Endothelial cell of hepatic sinusoid (primary cell): ENCODE results near the gene RPUSD1.
"Not testable (repeated sequence)": the region's sequence is repeated elsewhere in the genome, so short reads cannot be mapped to it uniquely, and the experiment has no call there.

Experiments used
- in situ Hi-C: cut with HindIII; loops from 2 replicates; pipeline ENCODE4 v1.10.0; 2017; ENCODE audit warnings: low sequenced_read_pairs

RPUSD1 gene

GRCh38 chr16:785563-786535 lies 2.3 kb downstream of the RPUSD1 start:
- in situ Hi-C loops: no loop called here

- in situ Hi-C loops: no loop called here
Observed at GRCh38 chr16:784431-784830, 3.8 kb downstream of the RPUSD1 start.

GRCh38 chr16:783404-784161 lies 4.6 kb downstream of the RPUSD1 start:
- in situ Hi-C loops: no loop called here

- in situ Hi-C loops: no loop called here
Observed at GRCh38 chr16:782766-783403, 5.3 kb downstream of the RPUSD1 start.

GRCh38 chr16:782258-782657 lies 5.9 kb downstream of the RPUSD1 start:
- in situ Hi-C loops: no loop called here

GRCh38 chr16:781346-782010 lies 6.7 kb downstream of the RPUSD1 start:
- in situ Hi-C loops: no loop called here

- in situ Hi-C loops: no loop called here
Observed at GRCh38 chr16:780296-780695, 7.9 kb downstream of the RPUSD1 start.

GRCh38 chr16:779561-779960 lies 8.6 kb downstream of the RPUSD1 start:
- in situ Hi-C loops: no loop called here

- in situ Hi-C loops: no loop called here
Observed at GRCh38 chr16:778909-779527, 9.2 kb downstream of the RPUSD1 start.

GRCh38 chr16:778447-778846 lies 9.7 kb downstream of the RPUSD1 start:
- in situ Hi-C loops: no loop called here

GRCh38 chr16:777826-778225 lies 10.4 kb downstream of the RPUSD1 start:
- in situ Hi-C loops: no loop called here

GRCh38 chr16:776824-777223 lies 11.4 kb downstream of the RPUSD1 start:
- in situ Hi-C loops: no loop called here

- in situ Hi-C loops: not testable (repeated sequence)
Observed at GRCh38 chr16:776298-776697, 11.9 kb downstream of the RPUSD1 start.

- in situ Hi-C loops: no loop called here
Observed at GRCh38 chr16:775236-775796, 12.9 kb downstream of the RPUSD1 start.

GRCh38 chr16:774086-775001 lies 13.8 kb downstream of the RPUSD1 start:
- in situ Hi-C loops: no loop called here

GRCh38 chr16:772959-773358 lies 15.2 kb downstream of the RPUSD1 start:
- in situ Hi-C loops: no loop called here

GRCh38 chr16:770411-770810 lies 17.8 kb downstream of the RPUSD1 start:
- in situ Hi-C loops: no loop called here

GRCh38 chr16:769934-770333 lies 18.2 kb downstream of the RPUSD1 start:
- in situ Hi-C loops: no loop called here

- in situ Hi-C loops: no loop called here
Observed at GRCh38 chr16:769184-769784, 18.9 kb downstream of the RPUSD1 start.
